AG08395 (cell line): ENCODE results near the gene BEST4.
"Not testable (repeated sequence)": the region's sequence is repeated elsewhere in the genome, so short reads cannot be mapped to it uniquely, and the experiment has no call there.

Source experiments
- DNase-seq: peaks from one replicate; pipeline ENCODE4 v3.0.0; 2012; ENCODE audit warnings: mixed read lengths, low spot score

Gene BEST4

GRCh38 chr1:44788120-44788860 lies at the start of gene BEST4:
Gene BEST4, minus strand, starts transcription at chr1:44788170. Its CDS starts 465 bp downstream, at chr1:44787705.
- no peak for DNase-seq

- DNase-seq: peak; percentile 85
Observed at GRCh38 chr1:44835738-44836675, 48.0 kb upstream of the BEST4 start.

- DNase-seq: no peak
Observed at GRCh38 chr1:44834328-44834727, 46.4 kb upstream of the BEST4 start.

GRCh38 chr1:44832056-44832705 lies 44.2 kb upstream of the BEST4 start:
- DNase-seq: no peak

- DNase-seq: no peak
Observed at GRCh38 chr1:44831516-44831915, 43.5 kb upstream of the BEST4 start.

DNA sequence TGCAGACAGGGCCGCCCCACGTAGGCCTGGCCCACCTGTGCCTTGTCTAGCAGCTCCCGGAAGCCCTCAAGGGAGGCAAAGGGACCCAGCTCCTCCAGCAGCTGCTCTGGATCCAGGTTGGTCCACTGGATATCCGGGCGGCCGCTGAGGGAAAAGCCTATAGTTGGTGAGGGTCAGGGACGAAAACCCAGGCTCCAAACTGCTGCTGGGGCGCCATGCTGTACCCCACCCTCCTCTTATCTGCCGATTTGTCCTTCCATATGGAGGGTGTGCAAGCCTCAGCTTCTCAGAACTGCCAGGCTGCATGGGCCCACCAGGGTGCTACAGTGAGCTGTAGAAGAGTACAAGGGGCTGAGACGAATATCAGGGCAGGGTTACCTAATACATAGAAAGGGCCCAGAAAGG lies 42.9 kb upstream of the BEST4 start:
- no peak for DNase-seq

GRCh38 chr1:44829506-44830384 lies 41.8 kb upstream of the BEST4 start:
- DNase-seq: no peak

DNA sequence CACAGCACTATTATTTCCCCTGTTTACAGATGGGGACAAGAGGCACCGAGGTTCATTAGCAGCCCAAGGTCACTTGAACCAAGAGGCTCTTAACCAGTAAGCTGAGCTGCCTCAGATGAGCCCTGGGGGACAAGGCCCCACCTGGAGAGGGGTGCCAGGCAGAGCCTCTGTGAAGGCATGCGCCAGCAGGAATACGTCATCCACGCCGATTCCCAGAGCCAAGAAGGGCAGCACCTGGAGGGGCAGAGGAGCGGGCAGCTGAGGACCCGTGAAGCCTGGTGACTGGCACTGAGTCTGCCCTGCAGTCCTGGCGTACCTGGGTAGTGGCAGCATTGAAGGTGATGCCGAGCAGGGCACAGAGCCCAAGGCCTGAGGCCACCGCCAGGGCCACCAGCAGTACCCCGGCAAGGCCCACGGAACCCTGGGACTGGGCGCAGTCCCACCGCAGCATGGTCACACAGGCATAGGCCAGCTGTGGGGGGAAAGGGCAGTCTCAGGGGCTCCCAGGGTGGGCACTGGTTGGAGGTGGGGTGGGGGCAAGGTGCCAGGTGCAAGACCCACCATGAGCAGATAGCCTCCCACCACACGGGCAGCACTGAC lies 41.0 kb upstream of the BEST4 start:
- no peak for DNase-seq

GRCh38 chr1:44828003-44828651 lies 40.2 kb upstream of the BEST4 start:
- DNase-seq: no peak

DNA sequence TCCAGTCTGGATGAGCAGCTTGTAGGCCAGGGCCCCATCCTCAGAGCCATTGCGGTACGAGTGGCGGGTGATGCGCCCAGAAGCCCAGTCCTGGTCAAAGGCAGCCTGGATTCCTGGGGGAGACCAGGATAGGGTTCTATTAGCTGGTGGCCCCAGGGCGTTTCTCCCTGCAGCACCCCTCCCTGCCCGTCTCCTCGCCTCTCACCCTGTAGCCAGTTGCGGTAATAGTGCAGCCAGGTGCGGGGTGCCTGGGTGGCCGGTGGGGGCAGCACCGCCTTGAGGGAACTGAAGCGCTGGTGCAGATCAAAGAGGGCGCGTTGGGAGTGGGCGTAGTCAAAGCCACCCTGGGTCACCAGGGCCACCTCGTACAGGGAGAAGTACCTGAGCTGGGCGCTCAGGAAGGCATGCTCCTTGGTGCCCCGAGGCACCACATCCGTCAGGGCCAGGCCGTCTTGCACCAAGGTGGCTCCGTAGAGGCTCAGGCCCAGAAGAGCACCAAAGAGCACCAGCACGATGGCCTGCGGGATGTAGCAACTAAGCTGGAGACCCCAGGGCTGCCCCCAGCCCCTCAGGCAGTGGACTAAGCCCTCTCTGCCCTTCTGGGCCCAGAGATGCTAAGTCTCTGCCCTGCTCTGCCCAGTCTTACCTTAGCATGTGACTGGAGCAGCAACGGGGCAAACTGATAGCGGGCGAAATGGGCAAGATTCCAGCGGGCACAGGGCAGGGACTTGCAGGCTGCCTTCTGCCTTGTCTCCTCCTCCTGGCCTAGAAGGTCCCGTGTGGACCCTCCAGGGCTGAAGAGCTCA lies 39.4 kb upstream of the BEST4 start:
- no peak for DNase-seq

DNA sequence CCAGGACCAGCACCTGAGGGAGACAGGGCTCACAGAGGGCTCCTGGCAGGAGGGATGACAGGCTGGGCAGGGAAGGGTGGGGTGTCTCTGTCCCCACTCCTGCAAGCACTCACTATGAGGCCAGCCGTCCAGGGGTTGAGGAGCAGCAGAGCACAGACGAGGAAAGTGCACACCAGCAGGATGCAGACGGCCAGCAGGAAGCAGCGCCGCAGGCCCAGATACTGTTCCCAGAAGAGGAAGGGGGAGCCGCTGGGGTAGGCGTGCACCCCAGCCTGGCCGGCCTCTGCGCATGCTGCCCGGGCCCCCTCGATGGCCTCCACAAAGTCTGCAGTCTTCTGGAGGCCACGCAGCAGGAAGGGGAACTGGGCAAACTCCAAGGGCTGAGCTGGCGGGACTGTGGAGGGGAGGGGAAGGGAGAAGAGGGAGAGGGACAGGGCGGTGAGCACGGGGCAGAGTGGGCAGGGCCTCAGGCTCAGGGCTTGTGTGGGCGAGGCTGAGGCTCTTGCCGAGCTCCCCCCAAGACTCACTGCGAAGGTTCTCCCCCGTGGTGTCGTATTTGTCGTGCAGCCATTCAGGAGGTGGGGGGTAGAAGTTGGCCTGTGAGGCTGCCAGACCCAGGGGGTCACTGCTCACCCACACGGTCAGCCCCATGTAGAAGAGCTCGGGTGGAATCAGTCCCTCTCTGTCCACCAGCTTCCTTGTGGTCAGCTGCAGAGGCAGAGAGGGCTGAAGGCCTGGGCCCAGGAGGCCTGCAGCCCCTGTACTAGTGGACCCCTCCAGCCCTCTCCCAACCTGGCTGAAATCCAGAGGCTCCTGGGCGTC lies 38.6 kb upstream of the BEST4 start:
- no peak for DNase-seq

GRCh38 chr1:44824392-44824791 lies 36.4 kb upstream of the BEST4 start:
- DNase-seq: not testable (repeated sequence)

DNA sequence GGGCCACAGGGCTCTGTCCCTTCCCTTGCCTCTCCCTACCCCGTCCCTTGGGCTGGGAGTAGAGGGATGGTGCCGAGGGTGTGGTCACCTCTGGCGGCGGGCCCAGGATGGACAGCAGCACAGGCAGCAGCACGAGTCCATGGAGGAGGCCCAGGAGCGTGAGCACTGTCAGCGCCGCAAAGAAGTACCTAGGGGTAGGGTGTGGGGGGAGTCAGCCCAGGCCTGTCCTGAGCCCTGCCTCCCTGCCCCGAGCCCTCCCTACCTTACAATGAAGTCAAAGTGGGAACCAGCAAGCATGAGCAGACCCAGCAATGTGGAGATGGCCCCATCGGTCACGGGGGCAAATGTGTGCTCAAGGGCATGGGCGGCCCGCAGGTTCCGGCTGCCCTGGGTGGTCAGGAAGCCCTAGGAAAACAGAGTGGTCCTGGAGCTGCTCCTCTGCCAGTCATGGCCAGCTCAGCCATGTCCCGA lies 35.0 kb upstream of the BEST4 start:
- no peak for DNase-seq

GRCh38 chr1:44822131-44822701 lies 34.2 kb upstream of the BEST4 start:
- DNase-seq: no peak

DNA sequence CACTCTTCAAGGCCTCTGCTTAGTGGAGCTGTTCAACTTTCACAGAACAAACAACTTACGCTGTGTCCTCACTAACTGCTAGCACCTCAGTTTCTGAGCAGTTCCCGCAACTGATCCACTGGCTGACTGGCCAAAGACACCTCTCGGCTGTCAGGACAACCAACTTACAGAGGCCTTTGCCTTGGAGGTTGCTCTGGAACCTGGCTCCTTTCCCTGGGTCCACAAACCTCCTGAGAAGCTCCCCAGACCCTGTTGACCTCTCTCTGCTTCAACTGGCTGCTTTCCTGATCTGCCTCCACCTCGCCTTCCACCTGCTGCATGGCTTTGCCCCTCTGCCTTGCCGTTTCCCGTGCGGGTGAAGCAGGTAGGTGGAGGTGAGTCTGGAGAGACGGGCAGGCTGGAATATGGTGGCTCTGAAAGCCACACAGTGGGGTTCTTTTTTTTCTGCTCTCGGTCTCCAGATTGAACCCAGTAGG lies 33.3 kb upstream of the BEST4 start:
- DNase-seq: no peak

- DNase-seq: no peak
Observed at GRCh38 chr1:44820328-44821239, 32.6 kb upstream of the BEST4 start.
